HepG2 (cell line): ENCODE data around the gene PACS2. TPM values are rescaled to one million over a fixed set of nuclear protein-coding genes. Genes with fewer than 3 reads are reported as not detected.

ENCODE experiments used
- ATAC-seq: fragments of 200-7000 bp; cut with Tn5 transposase; 3 replicates; pipeline ENCODE4 v1.9.1; 2020; ENCODE audit warnings: mild to moderate bottlenecking, moderate library complexity
- BruUV-seq: library from RNA; stranded (reverse); fragments of 400-500 nt; replicated peaks from 2 replicates; lab custom pipeline; 2021; lab: Mats Ljungman, UMichigan
- CTCF ChIA-PET: fragments of 300-600 bp; formaldehyde crosslinking; extraction: SDS; loops from one replicate; lab custom pipeline; 2021; ENCODE audit warnings: low total read pairs, inconsistent platforms, low intra/inter-chr PET ratio; lab: Yijun Ruan, JAX
- POLR2A ChIA-PET: fragments of 350-600 bp; sonication (Branson Sonifier 250); formaldehyde crosslinking; loops from one replicate; lab custom pipeline; 2020; ENCODE audit warnings: antibody characterized with exemption, inconsistent platforms; lab: Yijun Ruan, JAX
- DNase-seq: peaks from one replicate; pipeline ENCODE4 v3.0.0-alpha.2; 2015; ENCODE audit warnings: low spot score
- FAIRE-seq: peaks from 3 replicates; lab custom pipeline; 2011; peaks lifted over from hg19 to GRCh38; lab: Jason Lieb, UNC
- H2AFZ ChIP-seq: one replicate; pipeline ENCODE4 v1.6.1; 2011; ENCODE audit warnings: low read length, inconsistent platforms
- H3K27ac ChIP-seq: fragments of 300-600 bp; 3 replicates; pipeline ENCODE4 v1.8.0; 2011; ENCODE audit warnings: mixed run types, mild to moderate bottlenecking, mixed read lengths, low read length, inconsistent platforms; ENCODE audit not compliant: insufficient read depth; ENCODE audit errors: extremely low read length
- H3K27me3 ChIP-seq, 2 experiments: fragments of 200-600 bp in 1 of 2; 2 replicates in 1 of 2; 3 replicates in 1 of 2; pipeline versions ENCODE4 v1.6.0 to v1.8.0; 2011; ENCODE audit warnings: low read length in 2 of 2, mild to moderate bottlenecking in 2 of 2, moderate library complexity in 2 of 2, inconsistent platforms in 1 of 2; ENCODE audit not compliant: insufficient read depth in 2 of 2, control insufficient read depth in 1 of 2
- H3K36me3 ChIP-seq, 2 experiments: fragments of 200-600 bp in 1 of 2; replicated peaks in 1 of 2; 2 replicates in 1 of 2; 3 replicates in 1 of 2; pipeline versions ENCODE4 v1.5.1 to v1.8.0; 2011; ENCODE audit warnings: low read length in 2 of 2, inconsistent platforms in 1 of 2; ENCODE audit not compliant: insufficient read depth in 2 of 2, control insufficient read depth in 1 of 2
- H3K4me1 ChIP-seq: 2 replicates; pipeline ENCODE4 v1.5.1; 2012; ENCODE audit warnings: low read length, inconsistent platforms; ENCODE audit not compliant: insufficient read depth
- H3K4me2 ChIP-seq: 2 replicates; pipeline ENCODE4 v1.6.0; 2011; ENCODE audit warnings: low read depth, low read length, inconsistent platforms
- H3K4me3 ChIP-seq, 3 experiments: fragments of 200-600 bp in 1 of 3; sonication (generic), shearing (Covaris generic) in 1 of 3; replicated peaks in 1 of 3; 2 replicates each; pipeline ENCODE4 v1.5.1; 2011 to 2016; ENCODE audit warnings: low read length in 3 of 3, inconsistent platforms in 2 of 3, low read depth in 2 of 3, mild to moderate bottlenecking in 2 of 3, control low read depth in 1 of 3, mixed read lengths in 1 of 3; ENCODE audit not compliant: insufficient read depth in 1 of 3
- H3K79me2 ChIP-seq: one replicate; pipeline ENCODE4 v1.6.1; 2011; ENCODE audit warnings: low read length, inconsistent platforms; ENCODE audit not compliant: insufficient read depth
- H3K9ac ChIP-seq: 2 replicates; pipeline ENCODE4 v1.6.0; 2011; ENCODE audit warnings: mild to moderate bottlenecking, low read depth, low read length, inconsistent platforms; ENCODE audit not compliant: insufficient read depth
- H3K9me3 ChIP-seq: 2 replicates; pipeline ENCODE4 v1.5.1; 2012; ENCODE audit warnings: mild to moderate bottlenecking, low read length
- H4K20me1 ChIP-seq: 2 replicates; pipeline ENCODE4 v1.6.0; 2011; ENCODE audit warnings: inconsistent platforms, mild to moderate bottlenecking, low read length, moderate library complexity; ENCODE audit not compliant: insufficient read depth
- AGO2 ChIP-seq: fragments of 200-400 bp; formaldehyde crosslinking; optimal IDR thresholded peaks from 2 replicates; pipeline ENCODE3; 2017; ENCODE audit warnings: mild to moderate bottlenecking, low read depth, low read length, moderate library complexity
- BCLAF1 ChIP-seq: fragments of 450-650 bp; IDR thresholded peaks from 2 replicates; pipeline ENCODE4 v1.6.1; 2017; ENCODE audit warnings: mild to moderate bottlenecking
- CHD2 ChIP-seq: IDR thresholded peaks from 2 replicates; pipeline ENCODE4 v1.6.1; 2011; ENCODE audit warnings: low read depth, low read length, improper control_type of control experiment
- NFIB ChIP-seq: sonication (generic); formaldehyde crosslinking; IDR thresholded peaks from 2 replicates; pipeline ENCODE4 v1.9.0; 2021; ENCODE audit warnings: missing genetic modification reagents, mild to moderate bottlenecking, borderline replicate concordance
- RXRB ChIP-seq: IDR thresholded peaks from 2 replicates; pipeline ENCODE4 v1.6.1; 2016; ENCODE audit warnings: borderline replicate concordance, missing genetic modification reagents, missing compliant biosample characterization
- SP5 ChIP-seq: IDR thresholded peaks from 2 replicates; pipeline ENCODE4 v1.6.1; 2016; ENCODE audit warnings: low read depth, borderline replicate concordance
- TSC22D2 ChIP-seq: sonication (generic); formaldehyde crosslinking; IDR thresholded peaks from 2 replicates; pipeline ENCODE4 v1.5.1; 2020; ENCODE audit warnings: missing genetic modification reagents, mild to moderate bottlenecking, borderline replicate concordance
- ZFP36L1 ChIP-seq: sonication (generic); formaldehyde crosslinking; IDR thresholded peaks from 2 replicates; pipeline ENCODE4 v1.8.0; 2022; ENCODE audit warnings: mild to moderate bottlenecking, missing genetic modification reagents, moderate library complexity
- ZFP82 ChIP-seq: sonication (generic); formaldehyde crosslinking; IDR thresholded peaks from 2 replicates; pipeline ENCODE4 v1.5.1; 2020; ENCODE audit warnings: mild to moderate bottlenecking, missing genetic modification reagents, borderline replicate concordance
- ZNF430 ChIP-seq: sonication (generic); formaldehyde crosslinking; IDR thresholded peaks from 2 replicates; pipeline ENCODE4 v1.9.0; 2021; ENCODE audit warnings: mild to moderate bottlenecking, missing genetic modification reagents
- ZNF530 ChIP-seq: sonication (generic); formaldehyde crosslinking; IDR thresholded peaks from 2 replicates; pipeline ENCODE4 v1.5.0; 2020; ENCODE audit warnings: low read depth, mild to moderate bottlenecking, missing genetic modification reagents
- ZNF556 ChIP-seq: sonication (generic); formaldehyde crosslinking; IDR thresholded peaks from 2 replicates; pipeline ENCODE4 v1.4.0; 2020; ENCODE audit warnings: mild to moderate bottlenecking, missing genetic modification reagents, borderline replicate concordance
- ZNF563 ChIP-seq: sonication (generic); formaldehyde crosslinking; IDR thresholded peaks from 2 replicates; pipeline ENCODE4 v1.8.0; 2022; ENCODE audit warnings: mild to moderate bottlenecking, moderate library complexity, missing genetic modification reagents
- WGBS: methylation state at CpG from one replicate; pipeline ENCODE4 v1.1.6; 2017; ENCODE audit warnings: low lambda C conversion rate; 5-methylcytosine and 5-hydroxymethylcytosine counted together
- in situ Hi-C: cut with HindIII; loops from 2 replicates; pipeline ENCODE4 v1.10.0; 2017; ENCODE audit warnings: low pct_unique_long_range_greater_than_20kb; ENCODE audit not compliant: extremely low pct_ligation_motif_present
- intact Hi-C: fragments of 100-400 bp; cut with micrococcal nuclease; formaldehyde crosslinking; loops from one replicate; pipeline ENCODE4 v1.10.0; 2022; ENCODE audit not compliant: unreplicated experiment
- polyA plus RNA-seq, 8 experiments: library from polyadenylated mRNA; depleted of rRNA in 3 of 8; stranded (reverse) in 7 of 8; unstranded in 1 of 8; fragments of >200 nt; fragmentation: Illumina TruSeq in 4 of 8; extraction: Trizol in 4 of 8; gene quantifications; 2 replicates each; pipeline versions ENCODE4 v1.2.1 to v1.2.3, GENCODE V29; 2011 to 2016; ENCODE audit warnings: low read depth in 4 of 8, missing spikeins in 1 of 8, mixed read lengths in 1 of 8; ENCODE audit not compliant: insufficient read depth in 1 of 8
- total RNA-seq, 5 experiments: library from RNA; depleted of rRNA; stranded (reverse); fragments of >200 nt; fragmentation: Illumina TruSeq; extraction: Trizol; gene quantifications; 2 replicates each; pipeline ENCODE4 v1.2.3, GENCODE V29; 2016; ENCODE audit warnings: low read depth in 1 of 5

The PACS2 gene
- total and polyA plus RNA-seq, 2 of the 13 experiments (the other 11 are each of a cell fraction or from before 2014, with no cell fraction given), result 23.6 to 27.6 TPM

- TF ChIP-seq ZNF430 (CRISPR knock-in tag), result no peak
- TF ChIP-seq ZFP36L1, result no peak
- TF ChIP-seq ZNF556 (CRISPR knock-in tag), result no peak
- TF ChIP-seq AGO2, result peak; percentile 17
- no peak for TF ChIP-seq RXRB (CRISPR knock-in tag)
- no peak for TF ChIP-seq SP5 (CRISPR knock-in tag)
- CTCF ChIA-PET, result no interaction called here
- ATAC-seq (no peak), DNase-seq (no peak), FAIRE-seq (no peak)
- H3K27ac ChIP-seq, result no peak overlapping the region
- POLR2A ChIA-PET, result no interaction called here
- H3K4me2 ChIP-seq, result no peak overlapping the region
- WGBS, result 100% methylated on average over 3 of the region's 18 CpGs
- H4K20me1 ChIP-seq, result 0 out of 2 replicates have a peak, but pooled peaks cover 3% of the 10 kb centered on the region
- H3K36me3 ChIP-seq, result peaks cover 10 to 32% of the 10 kb centered on the region in 2 experiments
- no peaks in the 10 kb centered on the region for H3K9me3 ChIP-seq
- intact Hi-C loops (no loop called here), in situ Hi-C loops (no loop called here)
- H3K4me3 ChIP-seq, result no peak overlapping the region
- peaks cover 36% of the 10 kb centered on the region for H3K79me2 ChIP-seq
- H2AFZ ChIP-seq, result no peak overlapping the region
- H3K4me1 ChIP-seq, result no peaks in the 10 kb centered on the region
- no peaks in the 10 kb centered on the region for H3K27me3 ChIP-seq
- no TSS peak for BruUV-seq
- H3K9ac ChIP-seq, result no peak overlapping the region
Observed at GRCh38 chr14:105437723-105438500, 123.4 kb downstream of the PACS2 start.

- peaks cover 10 to 35% of the 10 kb centered on the region in 2 experiments for H3K36me3 ChIP-seq
- H3K9ac ChIP-seq, result no peak overlapping the region
- POLR2A ChIA-PET, result no interaction called here
Observed at GRCh38 chr14:105439179-105439578, 124.6 kb downstream of the PACS2 start.

More at GRCh38 chr14:105439179-105439578, 124.6 kb downstream of the PACS2 start:
- in situ Hi-C loops, result no loop called here
- H3K27me3 ChIP-seq, result no peaks in the 10 kb centered on the region
- no peak overlapping the region for H3K4me2 ChIP-seq
- CTCF ChIA-PET, result no interaction called here
- H4K20me1 ChIP-seq, result 0 out of 2 replicates have a peak, but pooled peaks cover 3% of the 10 kb centered on the region
- no peak overlapping the region for H2AFZ ChIP-seq
- 86% methylated on average over 9 of the region's 11 CpGs for WGBS
- no peak for TF ChIP-seq ZFP82 (CRISPR knock-in tag)
- TF ChIP-seq AGO2, result peak; percentile 32
- TF ChIP-seq NFIB, result no peak
- no peak for TF ChIP-seq CHD2
- TF ChIP-seq ZNF530 (CRISPR knock-in tag), result no peak
- TF ChIP-seq ZNF563 (CRISPR knock-in tag), result no peak
- no peak for TF ChIP-seq TSC22D2
- no peak for TF ChIP-seq BCLAF1
- ATAC-seq (peak; percentile 7; the same call in 1 of the 3 replicates), DNase-seq (no peak), FAIRE-seq (no peak)
- H3K4me3 ChIP-seq, result no peak overlapping the region
- BruUV-seq, result no TSS peak
- H3K79me2 ChIP-seq, result peaks cover 33% of the 10 kb centered on the region
- intact Hi-C loops, result no loop called here
- no peaks in the 10 kb centered on the region for H3K9me3 ChIP-seq
- no peak overlapping the region for H3K27ac ChIP-seq
- H3K4me1 ChIP-seq, result no peaks in the 10 kb centered on the region
